HG03565 (cell line): ENCODE results near the gene CUX1.
"Not testable (repeated sequence)": the region's sequence is repeated elsewhere in the genome, so short reads cannot be mapped to it uniquely, and the experiment has no call there.

ENCODE experiments used
- ATAC-seq: cut with Tn5 transposase; IDR thresholded peaks from one replicate; pipeline ENCODE4 v1.9.1; 2021; ENCODE audit warnings: mild to moderate bottlenecking, moderate library complexity; ENCODE audit not compliant: unreplicated experiment

Gene CUX1

GRCh38 chr7:102119213-102119651 is 301.8 kb downstream of the CUX1 start:
- no peak for ATAC-seq

GRCh38 chr7:102119925-102120324 is 302.5 kb downstream of the CUX1 start:
- no peak for ATAC-seq

- no peak for ATAC-seq
Observed at GRCh38 chr7:102120666-102121195, 303.3 kb downstream of the CUX1 start.

- ATAC-seq: no peak
Observed at GRCh38 chr7:102122026-102122425, 304.6 kb downstream of the CUX1 start.

- ATAC-seq: no peak
Observed at GRCh38 chr7:102125127-102125596, 307.7 kb downstream of the CUX1 start.

GRCh38 chr7:102128303-102128702 is 310.9 kb downstream of the CUX1 start:
- ATAC-seq: no peak

GRCh38 chr7:102129636-102130370 is 312.4 kb downstream of the CUX1 start:
- no peak for ATAC-seq

GRCh38 chr7:102132209-102132752 is 314.9 kb downstream of the CUX1 start:
- ATAC-seq: no peak

GRCh38 chr7:102138676-102139075 is 321.2 kb downstream of the CUX1 start:
- ATAC-seq: no peak

- ATAC-seq: no peak
Observed at GRCh38 chr7:102140952-102141370, 323.5 kb downstream of the CUX1 start.

- not testable (repeated sequence) for ATAC-seq
Observed at GRCh38 chr7:102142433-102142832, 325.0 kb downstream of the CUX1 start.

GRCh38 chr7:102146122-102146521 is 328.7 kb downstream of the CUX1 start:
- ATAC-seq: no peak

GRCh38 chr7:102147008-102147407 is 329.6 kb downstream of the CUX1 start:
- ATAC-seq: no peak

GRCh38 chr7:102148799-102149198 is 331.4 kb downstream of the CUX1 start:
- no peak for ATAC-seq

GRCh38 chr7:102149416-102149815 is 332.0 kb downstream of the CUX1 start:
- no peak for ATAC-seq

- ATAC-seq: no peak
Observed at GRCh38 chr7:102150266-102150665, 332.8 kb downstream of the CUX1 start.

- no peak for ATAC-seq
Observed at GRCh38 chr7:102152672-102153598, 335.5 kb downstream of the CUX1 start.

- no peak for ATAC-seq
Observed at GRCh38 chr7:102153599-102153946, 336.1 kb downstream of the CUX1 start.

- no peak for ATAC-seq
Observed at GRCh38 chr7:102154425-102154824, 337.0 kb downstream of the CUX1 start.

- ATAC-seq: no peak
Observed at GRCh38 chr7:102155821-102156441, 338.5 kb downstream of the CUX1 start.

GRCh38 chr7:102156867-102157266 is 339.4 kb downstream of the CUX1 start:
- no peak for ATAC-seq
